Measurements from ENCODE around the gene TNKS2.
"Not testable (repeated sequence)": the region's sequence is repeated elsewhere in the genome, so short reads cannot be mapped to it uniquely, and the experiment has no call there.

TNKS2 gene

GRCh38 chr10:91797874-91798648 is at the start of gene TNKS2:
Gene TNKS2, plus strand, starts transcription at chr10:91798426. Its CDS starts 265 bp downstream, at chr10:91798691.
- peak; percentile 81 for DNase-seq (ENCODE audit: low read depth)

DNA sequence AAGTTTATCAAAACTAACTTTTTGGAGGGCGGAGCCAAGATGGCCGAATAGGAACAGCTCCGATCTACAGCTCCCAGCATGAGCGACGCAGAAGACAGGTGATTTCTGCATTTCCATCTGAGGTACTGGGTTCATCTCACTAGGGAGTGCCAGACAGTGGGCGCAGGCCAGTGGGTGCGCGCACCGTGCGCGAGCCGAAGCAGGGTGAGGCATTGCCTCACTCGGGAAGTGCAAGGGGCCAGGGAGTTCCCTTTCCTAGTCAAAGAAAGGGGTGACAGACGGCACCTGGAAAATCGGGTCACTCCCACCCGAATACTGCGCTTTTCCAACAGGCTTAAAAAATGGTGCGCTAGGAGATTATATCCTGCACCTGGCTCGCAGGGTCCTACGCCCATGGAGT is 48.6 kb upstream of the TNKS2 start:
- DNase-seq (ENCODE audit: low read depth) = not testable (repeated sequence)

GRCh38 chr10:91756286-91756685 is 41.9 kb upstream of the TNKS2 start:
- DNase-seq (ENCODE audit: low read depth) = no peak

DNA sequence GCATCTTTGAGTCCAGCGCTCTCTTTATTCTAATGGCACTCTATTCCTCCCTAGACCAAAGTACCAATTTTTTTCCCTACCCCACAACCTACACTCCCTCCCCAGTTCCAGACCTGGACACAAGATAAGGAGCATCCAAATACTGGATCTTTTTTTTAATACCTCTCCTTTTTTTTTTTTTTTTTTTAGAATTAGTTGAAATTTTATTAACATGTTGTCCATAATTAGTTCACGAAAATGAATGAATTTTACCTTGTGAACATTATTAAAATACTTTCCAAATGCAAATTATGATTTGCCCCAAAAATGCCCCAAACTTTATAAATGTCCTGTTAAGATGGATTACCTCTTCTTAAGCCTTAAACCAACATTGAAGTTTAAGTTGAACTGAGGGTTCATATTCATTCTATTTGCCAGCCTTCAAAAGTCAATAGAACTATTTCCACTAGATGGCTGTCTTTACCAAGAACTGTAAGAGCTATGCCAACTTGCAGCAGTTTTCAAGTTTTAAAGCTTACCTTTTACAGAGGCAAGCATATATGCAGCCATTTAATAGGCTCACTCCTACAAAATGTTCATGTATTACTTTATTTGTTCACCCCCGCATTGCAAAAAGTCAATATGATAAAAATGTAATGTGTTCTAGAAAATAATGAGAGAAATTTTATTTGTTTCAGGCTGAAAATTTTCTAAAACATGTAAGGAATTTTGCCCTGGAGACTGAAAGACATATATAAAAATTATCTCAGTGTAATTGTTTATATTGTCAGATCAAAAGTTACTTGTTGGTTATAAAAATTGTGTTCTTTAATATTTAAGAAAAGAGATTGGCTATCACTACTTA is 39.7 kb upstream of the TNKS2 start:
- DNase-seq (ENCODE audit: low read depth) = no peak

GRCh38 chr10:91759581-91759986 is 38.6 kb upstream of the TNKS2 start:
- DNase-seq (ENCODE audit: low read depth) = no peak

DNA sequence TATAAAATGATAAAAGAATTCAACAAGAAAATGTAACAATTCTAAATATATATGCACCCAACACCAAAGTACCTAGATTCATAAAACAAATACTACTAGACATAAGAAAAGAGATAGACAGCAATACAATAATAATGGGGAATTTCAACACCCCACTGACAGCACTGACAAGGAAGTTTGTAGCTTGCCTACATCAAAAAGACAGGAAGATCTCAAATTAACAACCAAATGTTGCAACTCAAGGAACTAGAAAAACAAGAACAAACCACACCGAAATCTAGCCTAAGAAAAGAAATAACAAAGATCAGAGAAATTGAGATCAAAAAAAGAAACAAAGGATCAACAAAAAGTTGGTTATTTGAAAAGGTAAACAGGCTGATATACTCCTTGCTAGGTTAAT is 36.5 kb upstream of the TNKS2 start:
- DNase-seq (ENCODE audit: low read depth) = no peak

- no peak for DNase-seq (ENCODE audit: low read depth)
These were observed 35.3 kb upstream of the TNKS2 start for GRCh38 chr10:91762878-91763277.

GRCh38 chr10:91766676-91767075 is 31.6 kb upstream of the TNKS2 start:
- no peak for DNase-seq (ENCODE audit: low read depth)

GRCh38 chr10:91768123-91768522 is 30.1 kb upstream of the TNKS2 start:
- no peak for DNase-seq (ENCODE audit: low read depth)

DNA sequence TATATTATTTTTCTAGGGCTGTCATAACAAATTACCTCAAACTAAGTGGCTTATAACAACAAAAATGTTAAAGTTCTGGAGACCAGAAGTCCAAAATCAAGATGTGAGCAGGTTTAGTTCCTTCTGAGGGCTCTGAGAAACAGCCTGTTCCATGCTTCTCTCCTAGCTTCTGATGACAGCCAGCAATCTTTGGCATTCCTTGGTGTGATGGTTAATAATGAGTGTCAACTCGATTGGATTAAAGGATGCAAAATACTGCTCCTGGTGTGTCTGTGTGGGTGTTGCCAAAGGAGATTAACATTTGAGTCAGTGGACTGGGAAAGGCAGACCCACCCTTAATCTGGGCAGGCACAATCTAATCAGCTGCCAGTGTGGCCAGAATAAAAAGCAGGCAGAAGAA is 26.3 kb upstream of the TNKS2 start:
- no peak for DNase-seq (ENCODE audit: low read depth)

GRCh38 chr10:91772461-91772860 is 25.8 kb upstream of the TNKS2 start:
- no peak for DNase-seq (ENCODE audit: low read depth)

- DNase-seq (ENCODE audit: low read depth) = no peak
These were observed 25.4 kb upstream of the TNKS2 start for GRCh38 chr10:91772869-91773268.

DNA sequence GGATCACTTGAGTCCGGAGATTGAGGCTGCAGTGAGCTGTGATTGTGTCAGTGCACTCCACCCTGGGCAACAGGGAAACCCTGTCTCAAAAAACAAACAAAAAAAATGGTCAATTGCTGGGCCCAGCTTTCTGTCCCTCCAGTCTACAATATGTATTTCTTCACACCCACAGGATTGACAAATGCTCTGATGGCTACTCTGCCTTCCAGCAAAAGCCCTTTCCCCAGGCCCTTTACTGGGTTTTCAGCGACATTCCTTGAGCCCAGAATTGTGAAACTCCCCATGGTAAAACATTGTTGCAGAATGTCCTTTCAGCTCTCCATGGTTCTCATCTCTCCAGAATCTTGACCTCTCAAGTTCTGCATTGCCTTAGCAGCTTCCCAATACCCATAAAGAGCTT is 23.7 kb upstream of the TNKS2 start:
- no peak for DNase-seq (ENCODE audit: low read depth)

- DNase-seq (ENCODE audit: low read depth) = no peak
These were observed 22.5 kb upstream of the TNKS2 start for GRCh38 chr10:91775731-91776130.

GRCh38 chr10:91776266-91776665 is 22.0 kb upstream of the TNKS2 start:
- DNase-seq (ENCODE audit: low read depth) = no peak

- DNase-seq (ENCODE audit: low read depth) = no peak
These were observed 19.7 kb upstream of the TNKS2 start for GRCh38 chr10:91778485-91778884.

DNA sequence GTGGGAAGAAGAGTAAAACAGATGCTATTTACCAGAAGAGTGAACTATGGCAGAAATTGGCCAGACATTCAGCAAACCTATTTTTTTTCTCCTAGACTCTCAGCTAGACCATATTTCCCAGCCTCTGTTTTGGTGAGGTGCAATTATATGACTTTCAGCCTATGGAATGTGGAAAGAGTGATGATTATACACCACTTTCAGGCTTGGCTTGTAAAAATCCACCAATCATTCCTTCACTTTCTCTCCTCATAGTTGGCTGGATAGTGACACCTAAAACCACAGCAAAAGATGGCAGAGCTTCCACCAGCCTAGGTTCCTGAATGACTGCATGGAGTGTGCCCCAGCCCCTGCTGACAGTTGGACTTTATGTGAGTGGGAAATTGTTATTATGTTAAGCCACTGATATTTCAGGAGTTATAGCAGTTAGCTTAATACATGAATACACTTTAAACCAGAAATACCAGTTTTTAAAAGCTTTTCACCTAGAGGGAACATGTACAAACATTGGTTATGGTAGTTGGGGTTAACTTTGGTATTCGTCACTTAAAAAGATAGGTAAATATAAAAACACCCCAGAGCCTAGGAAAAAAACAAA is 19.1 kb upstream of the TNKS2 start:
- no peak for DNase-seq (ENCODE audit: low read depth)

- no peak for DNase-seq (ENCODE audit: low read depth)
These were observed 15.7 kb upstream of the TNKS2 start for GRCh38 chr10:91782539-91782938.

- no peak for DNase-seq (ENCODE audit: low read depth)
These were observed 12.4 kb upstream of the TNKS2 start for GRCh38 chr10:91785830-91786229.

DNA sequence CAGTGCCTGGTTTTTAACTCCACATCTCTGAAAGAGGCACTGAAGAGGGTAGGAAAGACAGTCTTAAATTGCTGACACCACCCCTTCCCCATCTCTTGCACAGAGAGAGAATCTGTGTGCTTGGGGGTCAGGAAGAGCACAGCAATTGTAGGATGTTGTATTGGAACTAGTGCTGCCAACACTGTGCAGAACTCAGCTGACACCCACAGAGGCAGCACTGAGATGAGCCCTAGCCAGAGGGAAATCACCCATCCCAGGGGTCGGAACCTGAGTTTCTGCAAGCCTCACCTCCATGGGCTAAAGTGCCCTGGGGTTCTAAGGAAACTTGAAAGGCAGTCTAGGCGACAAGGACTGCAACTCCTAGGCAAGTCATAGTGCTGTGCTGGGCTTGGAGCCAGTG is 11.0 kb upstream of the TNKS2 start:
- no peak for DNase-seq (ENCODE audit: low read depth)

DNA sequence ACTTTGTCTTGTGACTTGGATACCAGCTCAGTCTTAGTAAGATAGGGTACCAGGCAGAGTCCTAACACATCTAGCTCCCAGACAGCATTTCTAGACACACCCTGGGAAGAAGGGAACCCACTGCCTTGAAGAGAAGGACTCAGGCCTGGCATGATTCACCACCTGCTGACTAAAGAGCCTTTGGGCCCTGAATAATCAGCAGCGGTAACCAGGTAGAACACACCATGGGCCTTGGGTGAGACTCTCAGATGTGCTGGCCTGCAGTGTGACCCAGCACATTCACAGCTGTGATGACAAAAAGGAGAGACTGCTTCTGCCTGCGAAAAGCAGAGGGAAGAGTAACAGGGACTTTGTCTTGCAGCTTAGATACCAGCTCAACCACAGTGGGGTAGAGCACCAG is 10.4 kb upstream of the TNKS2 start:
- DNase-seq (ENCODE audit: low read depth) = no peak

DNA sequence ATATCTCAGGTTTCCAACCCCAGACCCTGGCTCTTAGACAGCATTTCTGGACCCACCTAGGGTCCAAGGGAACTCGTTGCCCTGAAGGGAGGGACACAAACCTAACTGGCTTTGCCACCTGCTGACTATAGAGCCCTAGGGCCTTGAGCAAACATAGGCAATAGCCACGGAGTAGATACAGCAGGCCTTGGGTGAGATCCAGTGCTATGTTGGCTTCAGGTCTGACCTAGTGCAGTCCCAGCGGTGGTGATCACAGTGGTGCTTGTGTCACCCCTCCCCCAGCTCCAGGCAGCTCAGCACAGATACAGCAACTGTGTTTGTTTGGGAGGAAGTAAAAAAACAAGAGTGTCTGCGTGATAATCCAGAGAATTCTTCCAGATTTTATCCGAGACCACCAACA is 9.7 kb upstream of the TNKS2 start:
- DNase-seq (ENCODE audit: low read depth) = no peak
